Mononuclear cell (primary cell): Measurements from ENCODE around the gene PHACTR3. TPM values are rescaled to one million over a fixed set of nuclear protein-coding genes. Genes with fewer than 3 reads are reported as not detected.

Experiments used
- H3K27me3 ChIP-seq: 2 replicates; pipeline ENCODE4 v1.6.0; 2011; ENCODE audit warnings: low read length, control low read depth; ENCODE audit not compliant: insufficient read depth
- H3K4me1 ChIP-seq: 2 replicates; pipeline ENCODE4 v1.5.1; 2011; ENCODE audit warnings: mild to moderate bottlenecking, low read length, control low read depth; ENCODE audit not compliant: insufficient read depth
- H3K4me3 ChIP-seq: 2 replicates; pipeline ENCODE4 v1.5.1; 2011; ENCODE audit warnings: mild to moderate bottlenecking, low read length, moderate library complexity
- H3K9me3 ChIP-seq: 2 replicates; pipeline ENCODE4 v1.5.1; 2011; ENCODE audit warnings: low read depth, mild to moderate bottlenecking, control low read depth, low read length
- total RNA-seq: library from RNA; depleted of rRNA; stranded (reverse); fragments of >200 nt; gene quantifications from one replicate; pipeline ENCODE4 v1.2.3, GENCODE V29; 2012

PHACTR3 gene
- total RNA-seq, 1 donor = 0.21 TPM

GRCh38 chr20:59684685-59685242, 80.4 kb downstream of the PHACTR3 start:
- Histone ChIP-seq H3K4me3 (no peak overlapping the region), H3K4me1 (no peaks in the 10 kb centered on the region), H3K27me3 (no peaks in the 10 kb centered on the region), H3K9me3 (no peaks in the 10 kb centered on the region)

GRCh38 chr20:59686404-59687346, 82.3 kb downstream of the PHACTR3 start:
- no peaks in the 10 kb centered on the region for H3K9me3 ChIP-seq
- no peaks in the 10 kb centered on the region for H3K27me3 ChIP-seq
- no peak overlapping the region for H3K4me3 ChIP-seq
- no peaks in the 10 kb centered on the region for H3K4me1 ChIP-seq

- no peaks in the 10 kb centered on the region for H3K4me1 ChIP-seq
- H3K4me3 ChIP-seq = no peak overlapping the region
- H3K27me3 ChIP-seq = no peaks in the 10 kb centered on the region
- no peaks in the 10 kb centered on the region for H3K9me3 ChIP-seq
Measured at GRCh38 chr20:59688356-59688755, 84.0 kb downstream of the PHACTR3 start.

- no peaks in the 10 kb centered on the region for H3K9me3 ChIP-seq
- no peaks in the 10 kb centered on the region for H3K4me1 ChIP-seq
Measured at GRCh38 chr20:59688999-59689398, 84.7 kb downstream of the PHACTR3 start.

GRCh38 chr20:59690101-59690500, 85.8 kb downstream of the PHACTR3 start:
- no peaks in the 10 kb centered on the region for H3K27me3 ChIP-seq
- H3K4me3 ChIP-seq = no peak overlapping the region
- H3K9me3 ChIP-seq = no peaks in the 10 kb centered on the region
- H3K4me1 ChIP-seq = no peaks in the 10 kb centered on the region

More at GRCh38 chr20:59688999-59689398, 84.7 kb downstream of the PHACTR3 start:
- no peaks in the 10 kb centered on the region for H3K27me3 ChIP-seq
- no peak overlapping the region for H3K4me3 ChIP-seq

GRCh38 chr20:59690976-59691375, 86.6 kb downstream of the PHACTR3 start:
- no peaks in the 10 kb centered on the region for H3K4me1 ChIP-seq
- H3K4me3 ChIP-seq = no peak overlapping the region
- H3K27me3 ChIP-seq = no peaks in the 10 kb centered on the region
- no peaks in the 10 kb centered on the region for H3K9me3 ChIP-seq

- no peaks in the 10 kb centered on the region for H3K27me3 ChIP-seq
- no peaks in the 10 kb centered on the region for H3K9me3 ChIP-seq
- no peaks in the 10 kb centered on the region for H3K4me1 ChIP-seq
- no peak overlapping the region for H3K4me3 ChIP-seq
Measured at GRCh38 chr20:59692139-59692538, 87.8 kb downstream of the PHACTR3 start.

- no peaks in the 10 kb centered on the region for H3K9me3 ChIP-seq
- no peak overlapping the region for H3K4me3 ChIP-seq
- H3K4me1 ChIP-seq = no peaks in the 10 kb centered on the region
- H3K27me3 ChIP-seq = no peaks in the 10 kb centered on the region
Measured at GRCh38 chr20:59693587-59693986, 89.2 kb downstream of the PHACTR3 start.

- Histone ChIP-seq H3K27me3 (no peaks in the 10 kb centered on the region), H3K4me3 (no peak overlapping the region), H3K4me1 (no peaks in the 10 kb centered on the region), H3K9me3 (no peaks in the 10 kb centered on the region)
Measured at GRCh38 chr20:59696476-59696875, 92.1 kb downstream of the PHACTR3 start.

- no peaks in the 10 kb centered on the region for H3K9me3 ChIP-seq
- H3K27me3 ChIP-seq = no peaks in the 10 kb centered on the region
- H3K4me1 ChIP-seq = no peaks in the 10 kb centered on the region
- no peak overlapping the region for H3K4me3 ChIP-seq
Measured at GRCh38 chr20:59697068-59697467, 92.7 kb downstream of the PHACTR3 start.

GRCh38 chr20:59698598-59698997, 94.3 kb downstream of the PHACTR3 start:
- no peaks in the 10 kb centered on the region for H3K4me1 ChIP-seq
- peaks cover 3% of the 10 kb centered on the region for H3K27me3 ChIP-seq
- H3K9me3 ChIP-seq = no peaks in the 10 kb centered on the region
- no peak overlapping the region for H3K4me3 ChIP-seq

- Histone ChIP-seq H3K9me3 (no peaks in the 10 kb centered on the region), H3K4me3 (no peak overlapping the region), H3K27me3 (peaks cover 3% of the 10 kb centered on the region), H3K4me1 (no peaks in the 10 kb centered on the region)
Measured at GRCh38 chr20:59701236-59701635, 96.9 kb downstream of the PHACTR3 start.

- Histone ChIP-seq H3K27me3 (peaks cover 5% of the 10 kb centered on the region), H3K9me3 (no peaks in the 10 kb centered on the region), H3K4me1 (no peaks in the 10 kb centered on the region), H3K4me3 (no peak overlapping the region)
Measured at GRCh38 chr20:59703046-59703445, 98.7 kb downstream of the PHACTR3 start.

GRCh38 chr20:59705651-59706399, 101.5 kb downstream of the PHACTR3 start:
- Histone ChIP-seq H3K9me3 (no peaks in the 10 kb centered on the region), H3K27me3 (peaks cover 9% of the 10 kb centered on the region), H3K4me1 (no peaks in the 10 kb centered on the region), H3K4me3 (no peak overlapping the region)

GRCh38 chr20:59706400-59706693, 102.0 kb downstream of the PHACTR3 start:
- Histone ChIP-seq H3K9me3 (no peaks in the 10 kb centered on the region), H3K4me3 (no peak overlapping the region), H3K27me3 (peaks cover 9% of the 10 kb centered on the region), H3K4me1 (no peaks in the 10 kb centered on the region)
